HUES6 (cell line): ENCODE data around the gene NUTM1.

Experiments
- H3K27ac ChIP-seq: 2 replicates; pipeline ENCODE4 v1.7.0; 2013; ENCODE audit warnings: low read depth, mild to moderate bottlenecking, low read length, inconsistent platforms
- H3K27me3 ChIP-seq: 2 replicates; pipeline ENCODE4 v1.6.1; 2013; ENCODE audit warnings: low read length; ENCODE audit not compliant: control insufficient read depth, insufficient read depth
- H3K36me3 ChIP-seq: 2 replicates; pipeline ENCODE4 v1.6.1; 2013; ENCODE audit warnings: low read length; ENCODE audit not compliant: control insufficient read depth, insufficient read depth
- H3K4me1 ChIP-seq: 2 replicates; pipeline ENCODE4 v1.6.1; 2013; ENCODE audit warnings: low read length; ENCODE audit not compliant: control insufficient read depth, insufficient read depth
- H3K4me3 ChIP-seq: 2 replicates; pipeline ENCODE4 v1.5.1; 2013; ENCODE audit warnings: low read depth, low read length
- H3K9ac ChIP-seq: one replicate; pipeline ENCODE4 v1.6.1; 2013; ENCODE audit warnings: mild to moderate bottlenecking, low read length
- H3K9me3 ChIP-seq: 2 replicates; pipeline ENCODE4 v1.6.1; 2013; ENCODE audit warnings: low read depth, low read length; ENCODE audit not compliant: control insufficient read depth, insufficient read depth

Gene NUTM1

DNA sequence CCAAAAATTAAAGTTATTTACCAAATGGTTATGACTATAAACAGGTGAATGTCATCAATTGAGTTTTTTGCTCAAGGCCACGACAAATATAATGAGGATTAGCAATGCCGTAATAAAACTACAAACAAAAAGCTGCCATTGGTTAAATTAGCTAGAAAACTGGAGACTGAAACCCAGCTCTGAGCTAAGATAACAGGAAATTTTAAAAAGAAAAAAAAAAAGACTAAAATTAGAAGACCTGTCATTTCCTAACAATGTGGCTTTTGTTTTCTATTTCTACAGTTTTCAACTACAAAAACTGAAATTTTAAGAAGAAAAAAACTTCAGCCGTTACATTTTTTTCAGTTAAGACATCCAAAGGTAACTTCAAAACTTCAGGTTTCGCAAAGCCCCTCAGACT is 15.2 kb upstream of the NUTM1 start:
- H3K4me1 ChIP-seq: no peaks in the 10 kb centered on the region
- no peaks in the 10 kb centered on the region for H3K27me3 ChIP-seq
- no peaks in the 10 kb centered on the region for H3K36me3 ChIP-seq
- H3K9ac ChIP-seq: no peak overlapping the region
- H3K4me3 ChIP-seq: no peak overlapping the region
- H3K9me3 ChIP-seq: peaks cover 4% of the 10 kb centered on the region; the same call in 1 of the 2 replicates
- H3K27ac ChIP-seq: no peak overlapping the region

DNA sequence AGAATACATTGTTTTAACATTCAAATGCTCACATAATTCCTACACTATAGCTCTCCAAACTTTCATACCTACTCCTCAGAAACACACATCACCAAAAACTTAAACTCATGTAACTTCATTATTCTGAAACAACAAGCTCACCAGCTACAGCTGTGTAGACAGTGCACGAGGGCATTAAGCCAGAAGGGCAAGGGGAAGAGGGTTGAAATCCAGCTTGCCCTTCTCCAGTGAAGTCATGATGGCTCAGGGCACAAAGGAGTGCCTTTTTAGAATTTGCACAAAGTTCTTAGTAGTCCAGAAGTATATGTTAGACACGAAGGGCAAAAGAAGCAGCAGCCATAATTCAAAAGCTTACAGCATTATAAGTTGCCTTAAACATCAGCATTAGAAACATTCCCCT is 14.1 kb upstream of the NUTM1 start:
- H3K9ac ChIP-seq: no peak overlapping the region
- H3K4me3 ChIP-seq: no peak overlapping the region
- H3K9me3 ChIP-seq: no peaks in the 10 kb centered on the region
- H3K36me3 ChIP-seq: no peaks in the 10 kb centered on the region
- H3K27me3 ChIP-seq: no peaks in the 10 kb centered on the region
- no peak overlapping the region for H3K27ac ChIP-seq
- no peaks in the 10 kb centered on the region for H3K4me1 ChIP-seq

DNA sequence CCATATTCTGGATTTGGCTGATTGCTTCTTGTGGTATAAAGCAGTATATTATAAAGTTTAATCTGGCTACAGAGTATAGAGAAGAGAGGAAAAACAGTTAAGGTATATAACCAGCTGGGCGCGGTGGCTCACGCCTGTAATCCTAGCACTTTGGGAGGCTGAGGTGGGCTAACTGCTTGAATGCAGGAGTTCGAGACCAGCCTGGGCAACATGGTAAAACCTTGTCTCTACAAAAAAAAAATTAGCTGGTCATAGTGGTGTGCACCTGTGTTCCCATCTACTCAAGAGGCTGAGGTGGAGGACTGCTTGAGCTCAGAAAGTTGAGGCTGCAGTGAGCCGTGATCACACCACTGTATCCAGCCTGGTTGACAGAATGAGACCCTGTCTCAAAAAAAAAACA is 12.8 kb upstream of the NUTM1 start:
- Histone ChIP-seq H3K4me3 (no peak overlapping the region), H3K9me3 (no peaks in the 10 kb centered on the region), H3K9ac (no peak overlapping the region), H3K36me3 (no peaks in the 10 kb centered on the region), H3K4me1 (no peaks in the 10 kb centered on the region), H3K27me3 (no peaks in the 10 kb centered on the region), H3K27ac (no peak overlapping the region)

DNA sequence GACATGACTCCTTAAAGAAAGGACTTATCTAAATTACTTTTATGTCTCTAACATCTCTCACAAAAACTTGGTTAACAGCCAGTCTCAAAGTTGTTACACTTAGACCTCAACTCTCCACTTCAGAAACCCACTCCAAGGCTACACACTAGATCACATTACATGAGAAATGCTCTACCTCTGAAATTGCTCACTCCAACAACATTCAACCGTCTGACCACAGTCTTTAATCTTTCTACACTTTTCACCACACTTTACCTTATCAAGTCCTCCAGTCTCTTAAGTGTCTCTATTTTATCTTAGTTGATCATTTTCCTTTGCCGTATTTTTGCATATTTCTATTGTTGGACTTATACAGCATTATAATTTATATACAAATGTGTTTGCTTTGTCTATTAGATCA is 11.3 kb upstream of the NUTM1 start:
- H3K4me1 ChIP-seq: peaks cover 1% of the 10 kb centered on the region; the same call in 1 of the 2 replicates
- no peak overlapping the region for H3K4me3 ChIP-seq

DNA sequence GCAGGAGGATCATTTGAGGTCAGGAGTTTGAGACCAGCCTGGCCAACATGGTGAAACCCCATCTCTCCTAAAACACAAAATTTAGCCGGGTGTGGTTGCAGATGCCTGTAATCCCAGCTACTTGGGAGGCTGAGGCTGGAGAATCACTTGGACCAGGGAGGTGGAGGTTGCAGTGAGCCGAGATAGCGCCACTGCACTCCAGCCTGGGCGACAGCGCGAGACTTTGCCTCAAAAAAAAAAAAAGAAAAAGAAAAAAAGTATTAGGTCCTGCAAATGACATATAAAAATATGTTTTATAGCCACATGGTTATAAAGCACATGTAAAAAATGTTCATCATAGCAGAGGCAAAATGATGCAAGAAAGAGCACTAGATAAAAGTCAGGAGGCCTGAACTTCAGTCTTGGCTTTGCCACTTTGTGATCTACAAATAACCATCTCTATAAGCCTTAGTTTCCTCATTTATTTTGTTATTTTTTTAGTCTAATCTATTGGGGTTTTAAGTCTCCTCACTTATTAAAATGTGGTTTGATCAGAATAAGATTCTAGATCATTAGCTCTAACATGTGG is 10.5 kb upstream of the NUTM1 start:
- Histone ChIP-seq H3K4me3 (no peak overlapping the region), H3K9ac (no peak overlapping the region), H3K27me3 (peaks cover 6% of the 10 kb centered on the region; the same call in 1 of the 2 replicates), H3K4me1 (peaks cover 5% of the 10 kb centered on the region; the same call in 1 of the 2 replicates), H3K27ac (no peak overlapping the region), H3K9me3 (no peaks in the 10 kb centered on the region), H3K36me3 (no peaks in the 10 kb centered on the region)

More for the DNA sequence above, 11.3 kb upstream of the NUTM1 start:
- Histone ChIP-seq H3K27ac (no peak overlapping the region), H3K27me3 (peaks cover under 1% of the 10 kb centered on the region; the same call in 1 of the 2 replicates), H3K36me3 (no peaks in the 10 kb centered on the region), H3K9me3 (no peaks in the 10 kb centered on the region), H3K9ac (no peak overlapping the region)

DNA sequence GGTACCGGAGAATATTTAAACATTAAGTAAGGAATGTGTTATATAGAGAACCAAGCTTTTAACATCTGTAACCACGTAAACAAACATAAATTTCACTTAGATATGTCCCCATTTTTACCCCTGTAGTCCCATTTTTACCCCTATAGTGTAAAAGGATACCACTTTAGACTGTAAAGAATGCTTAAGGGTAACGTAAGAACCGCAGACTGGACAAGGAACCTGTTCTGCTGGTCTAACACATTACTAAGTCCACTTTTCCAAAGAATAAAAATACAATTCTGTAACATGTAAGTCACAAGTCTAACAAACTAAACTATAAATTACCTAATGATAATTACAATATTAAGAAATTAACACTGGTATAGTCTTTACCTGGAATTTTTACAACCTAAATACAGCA is 8.4 kb upstream of the NUTM1 start:
- H3K9me3 ChIP-seq: no peaks in the 10 kb centered on the region
- no peak overlapping the region for H3K27ac ChIP-seq
- no peak overlapping the region for H3K9ac ChIP-seq
- no peak overlapping the region for H3K4me3 ChIP-seq
- H3K4me1 ChIP-seq: peaks cover 5% of the 10 kb centered on the region; the same call in 1 of the 2 replicates
- H3K36me3 ChIP-seq: no peaks in the 10 kb centered on the region
- peaks cover 6% of the 10 kb centered on the region; the same call in 1 of the 2 replicates for H3K27me3 ChIP-seq

DNA sequence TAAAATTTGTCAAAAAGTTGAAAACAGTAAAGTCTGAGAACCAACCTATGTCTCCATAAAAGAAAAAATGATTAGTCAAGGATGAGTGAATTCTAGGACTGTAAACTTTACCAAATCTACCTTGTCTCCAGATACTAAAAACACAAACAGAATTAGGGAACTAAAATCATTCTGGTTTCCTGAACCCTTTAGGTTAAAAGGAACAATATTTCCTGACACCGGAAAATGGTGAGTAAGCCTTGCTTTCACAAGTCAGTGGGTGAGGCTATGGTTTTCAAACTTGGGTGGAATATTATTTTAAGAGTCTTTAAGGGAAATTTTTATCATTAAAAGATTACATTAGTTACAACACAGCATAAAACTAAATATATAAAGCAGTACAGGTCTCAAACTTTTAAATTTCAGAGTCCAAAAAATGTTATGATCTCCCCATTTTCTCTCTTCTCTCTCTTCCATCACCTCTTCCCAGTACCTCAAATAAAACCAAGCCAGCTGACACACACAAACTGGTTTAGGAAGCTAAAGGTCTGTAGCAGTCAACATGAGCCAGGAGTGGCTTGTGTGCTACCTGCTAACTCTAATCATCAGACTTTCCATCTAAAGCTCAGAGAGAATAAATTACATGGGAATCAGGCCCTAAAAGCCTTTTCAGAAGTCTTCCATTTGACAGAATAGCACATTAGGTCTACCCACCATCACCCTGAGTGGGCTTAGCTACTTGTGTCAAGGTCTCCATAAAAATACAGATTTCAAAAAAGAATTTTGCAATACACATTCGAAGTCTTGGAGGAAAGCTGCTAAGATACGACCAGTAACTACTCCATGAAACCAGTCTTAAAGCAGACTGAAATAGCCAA is 7.7 kb upstream of the NUTM1 start:
- no peak overlapping the region for H3K27ac ChIP-seq
- no peaks in the 10 kb centered on the region for H3K9me3 ChIP-seq
- H3K36me3 ChIP-seq: 0 out of 2 replicates have a peak, but pooled peaks cover 4% of the 10 kb centered on the region
- H3K27me3 ChIP-seq: peaks cover 6% of the 10 kb centered on the region; the same call in 1 of the 2 replicates
- H3K4me1 ChIP-seq: peaks cover 5% of the 10 kb centered on the region; the same call in 1 of the 2 replicates
- no peak overlapping the region for H3K4me3 ChIP-seq
- no peak overlapping the region for H3K9ac ChIP-seq

DNA sequence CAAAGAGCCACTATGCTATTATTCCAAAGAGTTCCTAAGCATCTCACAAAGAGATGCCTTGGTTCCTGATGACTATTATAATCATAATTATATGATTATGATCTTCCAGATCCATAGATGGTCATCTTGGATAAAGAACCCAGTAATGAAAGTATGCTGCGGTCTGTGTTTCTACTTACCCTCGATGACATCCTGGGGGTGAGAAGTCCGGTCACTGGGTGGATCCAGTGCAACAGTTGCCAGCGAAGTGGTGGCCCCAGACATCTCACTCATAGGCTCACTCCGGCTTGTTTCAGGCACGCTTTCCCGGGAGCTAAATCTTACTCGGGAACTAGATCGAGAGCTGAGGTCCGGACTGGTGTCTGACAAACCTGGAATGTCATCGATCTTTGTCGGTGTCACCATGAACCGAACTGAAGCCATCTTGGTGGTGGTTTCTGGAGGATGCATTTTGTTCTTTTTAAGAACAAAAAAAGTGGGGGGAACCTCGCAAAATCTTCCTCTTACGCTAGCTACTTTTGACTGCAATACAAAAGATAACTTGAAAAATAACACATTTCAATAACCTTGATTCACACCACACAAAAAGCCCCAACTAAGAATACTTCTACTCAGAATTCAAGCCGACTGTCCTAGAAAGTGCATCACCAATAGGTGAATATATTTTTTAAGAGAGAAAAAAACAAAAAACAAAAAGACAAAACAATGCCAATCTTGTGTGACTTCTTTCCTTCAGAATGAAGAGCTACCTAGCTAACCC is 6.7 kb upstream of the NUTM1 start:
- no peak overlapping the region for H3K27ac ChIP-seq

DNA sequence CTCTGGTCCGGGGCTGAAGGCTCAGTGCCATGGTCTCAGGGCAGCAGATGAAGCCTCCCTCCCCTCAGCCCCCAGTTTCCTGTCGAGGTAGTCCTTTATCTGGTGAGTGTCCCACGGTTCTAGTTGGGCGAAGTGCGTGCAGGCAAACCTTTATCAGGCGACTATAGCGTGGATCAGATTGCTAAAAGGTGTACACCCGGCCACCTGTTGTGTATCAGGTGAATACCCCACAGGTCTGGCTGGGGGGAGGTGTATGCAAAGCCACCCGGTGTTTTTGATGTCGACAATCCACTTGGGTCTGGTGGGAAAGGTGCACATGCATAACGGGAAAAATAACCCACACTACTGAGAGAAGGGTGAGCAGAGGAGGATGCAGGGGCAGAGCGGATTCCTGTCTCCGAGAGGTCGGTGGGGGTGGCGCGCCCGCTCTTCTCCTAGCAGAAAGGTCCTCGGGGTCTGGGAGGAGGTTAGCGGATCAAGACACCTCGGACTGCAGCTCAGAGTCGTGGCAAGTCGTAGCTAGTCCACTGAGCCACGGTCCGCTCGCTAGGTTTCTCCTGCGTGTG is 6.0 kb upstream of the NUTM1 start:
- H3K4me1 ChIP-seq: peaks cover 5% of the 10 kb centered on the region; the same call in 1 of the 2 replicates
- peak overlapping the region; percentile 63 for H3K9ac ChIP-seq
- peaks cover 6% of the 10 kb centered on the region; the same call in 1 of the 2 replicates for H3K27me3 ChIP-seq
- peaks cover 14% of the 10 kb centered on the region for H3K36me3 ChIP-seq
- peak overlapping the region; percentile 91 for H3K4me3 ChIP-seq
- no peaks in the 10 kb centered on the region for H3K9me3 ChIP-seq
- no peak overlapping the region for H3K27ac ChIP-seq

More for the DNA sequence above, 6.7 kb upstream of the NUTM1 start:
- Histone ChIP-seq H3K36me3 (peaks cover 10% of the 10 kb centered on the region), H3K4me3 (peak overlapping the region; percentile 91), H3K4me1 (peaks cover 5% of the 10 kb centered on the region; the same call in 1 of the 2 replicates), H3K9me3 (no peaks in the 10 kb centered on the region), H3K9ac (peak overlapping the region; percentile 63), H3K27me3 (peaks cover 6% of the 10 kb centered on the region; the same call in 1 of the 2 replicates)

DNA sequence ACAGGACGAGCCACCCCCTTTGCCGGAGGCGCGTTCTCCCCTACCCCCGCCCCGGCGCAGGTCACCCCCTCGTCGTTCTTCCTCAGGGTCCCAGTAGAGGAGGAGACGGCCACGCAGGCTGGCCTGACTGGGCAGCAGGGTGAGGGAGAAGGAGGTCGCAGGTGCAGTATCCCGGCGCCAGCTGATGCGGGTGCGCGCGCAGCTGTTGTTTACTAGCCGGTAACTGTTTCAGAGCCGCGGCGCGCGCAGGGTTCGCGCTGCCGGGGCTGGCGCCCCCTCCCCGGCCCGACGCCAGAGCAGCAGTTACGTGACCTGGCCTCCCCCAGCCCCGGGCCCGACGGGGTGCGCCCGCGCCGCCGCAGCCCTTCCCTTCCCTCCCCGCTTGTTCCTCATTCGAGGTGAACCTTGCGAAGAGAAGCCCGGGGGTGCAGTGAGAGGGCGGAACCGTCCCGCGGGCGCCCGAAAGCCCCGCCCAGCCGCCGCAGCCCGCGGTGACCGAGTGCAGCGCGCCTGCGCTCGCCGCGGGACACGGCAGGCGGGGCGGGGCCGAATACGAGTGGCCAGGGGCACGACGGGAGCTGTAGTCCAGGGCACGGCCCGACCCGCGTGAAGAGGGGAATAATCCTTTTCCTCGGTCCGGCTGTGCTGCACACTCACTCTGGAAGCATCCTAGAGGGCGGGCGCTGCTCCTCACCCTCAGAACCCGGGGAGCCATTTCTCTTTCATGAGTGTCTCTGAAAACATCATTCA is 5.4 kb upstream of the NUTM1 start, which contains the start of gene SLC12A6:
SLC12A6 (minus strand) TSS at position 225 of the 750 bp plus-strand sequence. CDS start 1,101 bp downstream, outside the sequence.
- Histone ChIP-seq H3K9ac (peak within 1 kb of the TSS; percentile 63), H3K27ac (peak within 1 kb of the TSS; percentile 42), H3K4me1 (peaks cover 5% of the 10 kb centered on the region; the same call in 1 of the 2 replicates), H3K9me3 (no peaks in the 10 kb centered on the region), H3K27me3 (peaks cover 6% of the 10 kb centered on the region; the same call in 1 of the 2 replicates), H3K36me3 (peaks cover 14% of the 10 kb centered on the region), H3K4me3 (peak within 1 kb of the TSS; percentile 91)
